ENCODE measurements around the gene APOL4. TPM values are rescaled to one million over a fixed set of nuclear protein-coding genes. Genes with fewer than 3 reads are reported as not detected.
"Not testable (repeated sequence)": the region's sequence is repeated elsewhere in the genome, so short reads cannot be mapped to it uniquely, and the experiment has no call there.

Gene APOL4
- total RNA-seq (not detected), total RNA-seq (0 to 3.6 (median 0.19) reads per million in 172 experiments)
- 0.29 TPM for polyA plus RNA-seq (2013, experiment 1 of 2)
- 0.39 TPM for polyA plus RNA-seq (2013, experiment 2 of 2)

- intact Hi-C loops (cut with DNase I, micrococcal nuclease): loop anchor here in 1 of 2 experiments (2.0 kb wide), 1 partner anchor 53 kb away; no protein-coding TSS in a partner anchor
- H3K4me3 ChIP-seq (ENCODE audit: low read length): no peak within 1 kb of the TSS
- H3K4me1 Mint-ChIP-seq (ENCODE audit: low read depth): peaks cover 6% of the 10 kb centered on the region
- ATAC-seq (ENCODE audit: poor library complexity) (no peak), DNase-seq (peak in 1 of 14 experiments; percentile 6)
- H3K4me1 ChIP-seq (ENCODE audit: insufficient read depth, low read length): peaks cover 8% of the 10 kb centered on the region
- H3K27me3 ChIP-seq (ENCODE audit: control insufficient read depth in 1 of 2, insufficient read depth in 2 of 2, low read length in 2 of 2): no peaks in the 10 kb centered on the region
- no peak within 1 kb of the TSS for H3K4me3 Mint-ChIP-seq
- H3K9me3 ChIP-seq (ENCODE audit: control insufficient read depth in 1 of 2, insufficient read depth in 1 of 2, low read length in 2 of 2): no peaks in the 10 kb centered on the region
- CTCF ChIA-PET: no interaction called here
- no peaks in the 10 kb centered on the region for H3K36me3 Mint-ChIP-seq (ENCODE audit: low read depth)
- POLR2A ChIA-PET: no interaction called here
- H3K27me3 Mint-ChIP-seq: peaks cover 27% of the 10 kb centered on the region
- no peak for TF ChIP-seq CTCF (IDR thresholded peaks at IDR 0.05)
- no peak within 1 kb of the TSS for H3K27ac ChIP-seq (ENCODE audit: low read depth in 1 of 2, low read length in 2 of 2)
- H3K36me3 ChIP-seq (ENCODE audit: insufficient read depth, low read length): no peaks in the 10 kb centered on the region
- H3K9me3 Mint-ChIP-seq: no peaks in the 10 kb centered on the region
- no peak within 1 kb of the TSS for H3K27ac Mint-ChIP-seq
These were observed at the start of gene APOL4 for GRCh38 chr22:36201630-36202319. TSS of gene APOL4 (minus strand) at chr22:36201809. CDS start at chr22:36201734, 75 bp downstream.

- CTCF ChIA-PET; H3K4me3 ChIP-seq (ENCODE audit: low read length); POLR2A ChIA-PET; H3K27me3 ChIP-seq (ENCODE audit: control insufficient read depth in 1 of 2, insufficient read depth in 2 of 2, low read length in 2 of 2); H3K27me3 Mint-ChIP-seq; H3K9me3 ChIP-seq (ENCODE audit: control insufficient read depth in 1 of 2, insufficient read depth in 1 of 2, low read length in 2 of 2); H3K27ac Mint-ChIP-seq; H3K27ac ChIP-seq (ENCODE audit: low read depth in 1 of 2, low read length in 2 of 2); DNase-seq; intact Hi-C loops (cut with DNase I, micrococcal nuclease); ATAC-seq (ENCODE audit: poor library complexity); H3K9me3 Mint-ChIP-seq; H3K36me3 ChIP-seq (ENCODE audit: insufficient read depth, low read length): not testable (repeated sequence)
- peaks cover 30% of the 10 kb centered on the region for H3K4me1 ChIP-seq (ENCODE audit: insufficient read depth, low read length)
- peak overlapping the region; percentile 9 for H3K4me3 Mint-ChIP-seq
- peaks cover 20% of the 10 kb centered on the region for H3K4me1 Mint-ChIP-seq (ENCODE audit: low read depth)
- peaks cover 20% of the 10 kb centered on the region for H3K36me3 Mint-ChIP-seq (ENCODE audit: low read depth)
These were observed 48.8 kb upstream of the APOL4 start for GRCh38 chr22:36250292-36250960.

- Histone ChIP-seq H3K4me3 (ENCODE audit: low read length) (no peak overlapping the region), H3K27me3 (ENCODE audit: control insufficient read depth in 1 of 2, insufficient read depth in 2 of 2, low read length in 2 of 2) (no peaks in the 10 kb centered on the region), H3K36me3 (ENCODE audit: insufficient read depth, low read length) (no peaks in the 10 kb centered on the region), H3K9me3 (ENCODE audit: control insufficient read depth in 1 of 2, insufficient read depth in 1 of 2, low read length in 2 of 2) (no peaks in the 10 kb centered on the region), H3K4me1 (ENCODE audit: insufficient read depth, low read length) (peaks cover 17% of the 10 kb centered on the region), H3K27ac (ENCODE audit: low read depth in 1 of 2, low read length in 2 of 2) (no peak overlapping the region)
- intact Hi-C loops (cut with DNase I, micrococcal nuclease): no loop called here
- Mint-ChIP-seq H3K9me3 (peaks cover 2% of the 10 kb centered on the region), H3K36me3 (ENCODE audit: low read depth) (peaks cover 16% of the 10 kb centered on the region), H3K27me3 (no peaks in the 10 kb centered on the region), H3K4me1 (ENCODE audit: low read depth) (peaks cover 17% of the 10 kb centered on the region), H3K27ac (no peak overlapping the region), H3K4me3 (no peak overlapping the region)
- DNase-seq (no peak), ATAC-seq (ENCODE audit: poor library complexity) (no peak)
- no peak for TF ChIP-seq CTCF (IDR thresholded peaks at IDR 0.05)
- POLR2A ChIA-PET: interaction anchor here (0.6 kb wide), 1 partner anchor 32 kb away, joined by 3 read pairs; no protein-coding TSS in a partner anchor
- CTCF ChIA-PET: interaction anchor here (1.2 kb wide), 1 partner anchor 10 kb away, joined by 5 read pairs; the partner anchor contains the start of gene APOL2
These were observed 47.6 kb upstream of the APOL4 start for GRCh38 chr22:36249160-36249559.
